ENCODE data around the gene MED1. TPM values are rescaled to one million over a fixed set of nuclear protein-coding genes. Genes with fewer than 3 reads are reported as not detected.
"Not testable (repeated sequence)": the region's sequence is repeated elsewhere in the genome, so short reads cannot be mapped to it uniquely, and the experiment has no call there.

The MED1 gene
- total RNA-seq, 1 experiment from 2014 or later: 41.4 TPM

DNA sequence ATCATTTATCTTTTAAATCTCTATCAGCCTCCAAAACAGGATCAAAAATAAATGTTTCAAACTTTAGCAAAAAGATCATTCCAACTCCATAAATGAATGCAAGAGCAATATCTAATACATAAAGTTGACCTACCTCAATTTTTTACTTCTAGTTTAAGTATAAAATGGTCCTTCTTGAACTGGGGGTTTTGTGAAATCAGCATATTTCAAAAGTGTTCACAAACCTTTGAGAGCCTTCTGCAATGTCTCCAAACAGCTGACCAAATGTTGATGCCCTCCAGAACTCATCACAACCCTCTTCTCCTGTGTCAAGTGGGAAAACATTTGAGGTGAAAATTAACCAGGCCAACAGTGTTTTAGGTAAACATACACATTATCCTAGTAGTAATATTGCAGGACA, 7.7 kb downstream of the MED1 start:
- CTCF ChIA-PET: no interaction called here

DNA sequence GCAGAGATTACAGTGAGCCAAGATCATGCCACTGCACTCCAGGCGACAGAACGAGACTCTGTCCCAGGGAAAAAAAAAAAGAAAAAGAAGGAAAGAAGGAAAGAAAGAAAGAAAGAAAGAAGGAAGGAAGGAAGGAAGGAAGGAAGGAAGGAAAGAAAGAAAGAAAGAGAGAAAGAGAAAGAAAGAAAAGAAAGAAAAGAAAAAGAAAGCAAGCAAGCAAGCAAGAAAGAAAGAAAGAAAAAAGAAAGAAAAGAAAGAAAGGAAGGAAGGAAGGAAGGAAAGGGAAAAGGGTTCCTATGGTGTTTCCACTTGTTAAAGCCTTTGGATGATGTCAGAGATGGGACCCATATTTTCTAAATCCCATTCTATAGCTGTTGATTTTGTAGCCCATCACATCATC, 11.2 kb downstream of the MED1 start:
- in situ Hi-C loops (cut with HindIII; ENCODE audit: low pct_unique_long_range_greater_than_20kb, low sequenced_read_pairs); H3K4me3 ChIP-seq (ENCODE audit: low read depth in 2 of 2, low read length in 2 of 2); H3K4me1 ChIP-seq (ENCODE audit: control insufficient read depth, insufficient read depth, low read length); intact Hi-C loops (cut with micrococcal nuclease; ENCODE audit: unreplicated experiment); BruUV-seq (replicated peaks); H3K27ac ChIP-seq (ENCODE audit: low read length); H3K9me3 ChIP-seq (ENCODE audit: control insufficient read depth, insufficient read depth, low read depth, low read length); ATAC-seq; DNase-seq (ENCODE audit: low read depth, low spot score); H3K27me3 ChIP-seq (ENCODE audit: control insufficient read depth, insufficient read depth, low read length); POLR2A ChIA-PET: not testable (repeated sequence)
- CTCF ChIA-PET: interaction anchor here (0.7 kb wide), 1 partner anchor 594 kb away, joined by 11 read pairs; no protein-coding TSS in a partner anchor
- H3K36me3 ChIP-seq (ENCODE audit: control insufficient read depth, insufficient read depth, low read length): peaks cover 21% of the 10 kb centered on the region

More for the DNA sequence above, 7.7 kb downstream of the MED1 start:
- Histone ChIP-seq H3K9me3 (ENCODE audit: control insufficient read depth, insufficient read depth, low read depth, low read length) (no peaks in the 10 kb centered on the region), H3K4me3 (ENCODE audit: low read depth in 2 of 2, low read length in 2 of 2) (no peak overlapping the region), H3K27ac (ENCODE audit: low read length) (no peak overlapping the region), H3K27me3 (ENCODE audit: control insufficient read depth, insufficient read depth, low read length) (no peaks in the 10 kb centered on the region), H3K4me1 (ENCODE audit: control insufficient read depth, insufficient read depth, low read length) (no peaks in the 10 kb centered on the region), H3K36me3 (ENCODE audit: control insufficient read depth, insufficient read depth, low read length) (peaks cover 25% of the 10 kb centered on the region)
- DNase-seq (ENCODE audit: low read depth, low spot score) (no peak), ATAC-seq (no peak)
- intact Hi-C loops (cut with micrococcal nuclease; ENCODE audit: unreplicated experiment): no loop called here
- no TSS peak for BruUV-seq (replicated peaks)
- in situ Hi-C loops (cut with HindIII; ENCODE audit: low pct_unique_long_range_greater_than_20kb, low sequenced_read_pairs): no loop called here
- no peak for TF ChIP-seq POLR2AphosphoS5 (IDR thresholded peaks at IDR 0.05; ENCODE audit: low read depth, low read length)
- TF ChIP-seq, protein P1, sequence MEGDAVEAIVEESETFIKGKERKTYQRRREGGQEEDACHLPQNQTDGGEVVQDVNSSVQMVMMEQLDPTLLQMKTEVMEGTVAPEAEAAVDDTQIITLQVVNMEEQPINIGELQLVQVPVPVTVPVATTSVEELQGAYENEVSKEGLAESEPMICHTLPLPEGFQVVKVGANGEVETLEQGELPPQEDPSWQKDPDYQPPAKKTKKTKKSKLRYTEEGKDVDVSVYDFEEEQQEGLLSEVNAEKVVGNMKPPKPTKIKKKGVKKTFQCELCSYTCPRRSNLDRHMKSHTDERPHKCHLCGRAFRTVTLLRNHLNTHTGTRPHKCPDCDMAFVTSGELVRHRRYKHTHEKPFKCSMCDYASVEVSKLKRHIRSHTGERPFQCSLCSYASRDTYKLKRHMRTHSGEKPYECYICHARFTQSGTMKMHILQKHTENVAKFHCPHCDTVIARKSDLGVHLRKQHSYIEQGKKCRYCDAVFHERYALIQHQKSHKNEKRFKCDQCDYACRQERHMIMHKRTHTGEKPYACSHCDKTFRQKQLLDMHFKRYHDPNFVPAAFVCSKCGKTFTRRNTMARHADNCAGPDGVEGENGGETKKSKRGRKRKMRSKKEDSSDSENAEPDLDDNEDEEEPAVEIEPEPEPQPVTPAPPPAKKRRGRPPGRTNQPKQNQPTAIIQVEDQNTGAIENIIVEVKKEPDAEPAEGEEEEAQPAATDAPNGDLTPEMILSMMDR (IDR thresholded peaks at IDR 0.05): no peak
- no peak for TF ChIP-seq TCF7L2 (IDR thresholded peaks at IDR 0.05; ENCODE audit: low read depth, low read length)
- TF ChIP-seq SIN3A (IDR thresholded peaks at IDR 0.05; ENCODE audit: borderline replicate concordance, insufficient read depth, low read depth, low read length): no peak
- TF ChIP-seq, protein P2, sequence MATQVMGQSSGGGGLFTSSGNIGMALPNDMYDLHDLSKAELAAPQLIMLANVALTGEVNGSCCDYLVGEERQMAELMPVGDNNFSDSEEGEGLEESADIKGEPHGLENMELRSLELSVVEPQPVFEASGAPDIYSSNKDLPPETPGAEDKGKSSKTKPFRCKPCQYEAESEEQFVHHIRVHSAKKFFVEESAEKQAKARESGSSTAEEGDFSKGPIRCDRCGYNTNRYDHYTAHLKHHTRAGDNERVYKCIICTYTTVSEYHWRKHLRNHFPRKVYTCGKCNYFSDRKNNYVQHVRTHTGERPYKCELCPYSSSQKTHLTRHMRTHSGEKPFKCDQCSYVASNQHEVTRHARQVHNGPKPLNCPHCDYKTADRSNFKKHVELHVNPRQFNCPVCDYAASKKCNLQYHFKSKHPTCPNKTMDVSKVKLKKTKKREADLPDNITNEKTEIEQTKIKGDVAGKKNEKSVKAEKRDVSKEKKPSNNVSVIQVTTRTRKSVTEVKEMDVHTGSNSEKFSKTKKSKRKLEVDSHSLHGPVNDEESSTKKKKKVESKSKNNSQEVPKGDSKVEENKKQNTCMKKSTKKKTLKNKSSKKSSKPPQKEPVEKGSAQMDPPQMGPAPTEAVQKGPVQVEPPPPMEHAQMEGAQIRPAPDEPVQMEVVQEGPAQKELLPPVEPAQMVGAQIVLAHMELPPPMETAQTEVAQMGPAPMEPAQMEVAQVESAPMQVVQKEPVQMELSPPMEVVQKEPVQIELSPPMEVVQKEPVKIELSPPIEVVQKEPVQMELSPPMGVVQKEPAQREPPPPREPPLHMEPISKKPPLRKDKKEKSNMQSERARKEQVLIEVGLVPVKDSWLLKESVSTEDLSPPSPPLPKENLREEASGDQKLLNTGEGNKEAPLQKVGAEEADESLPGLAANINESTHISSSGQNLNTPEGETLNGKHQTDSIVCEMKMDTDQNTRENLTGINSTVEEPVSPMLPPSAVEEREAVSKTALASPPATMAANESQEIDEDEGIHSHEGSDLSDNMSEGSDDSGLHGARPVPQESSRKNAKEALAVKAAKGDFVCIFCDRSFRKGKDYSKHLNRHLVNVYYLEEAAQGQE (IDR thresholded peaks at IDR 0.05; ENCODE audit: insufficient read depth in 1 of 2, low read depth in 2 of 2, low read length in 1 of 2): no peak
- POLR2A ChIA-PET: interaction anchor here (0.5 to 0.7 kb wide), 2 partner anchors 18 to 248 kb away, joined by 3 to 9 read pairs; partner anchors contain the start of gene CDK12

DNA sequence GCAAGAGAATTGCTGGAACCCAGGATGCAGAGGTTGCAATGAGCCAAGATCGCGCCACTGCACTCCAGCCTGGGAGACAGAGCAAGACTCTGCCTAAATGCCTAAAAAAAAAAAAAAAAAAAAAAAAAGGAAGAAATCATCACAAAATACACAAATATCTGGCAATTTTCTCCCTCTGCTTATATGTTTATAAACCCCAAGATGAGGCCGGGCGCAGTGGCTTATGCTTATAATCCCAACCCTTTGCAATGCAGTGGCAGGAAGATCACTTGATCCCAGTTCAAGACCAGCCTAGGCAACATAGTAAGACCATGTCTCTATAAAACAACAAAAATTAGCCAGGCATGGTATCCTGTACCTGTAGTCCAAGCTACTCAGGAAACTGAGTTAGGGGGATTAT, 21.5 kb downstream of the MED1 start:
- Histone ChIP-seq H3K4me1 (ENCODE audit: control insufficient read depth, insufficient read depth, low read length) (no peaks in the 10 kb centered on the region), H3K36me3 (ENCODE audit: control insufficient read depth, insufficient read depth, low read length) (peaks cover 3% of the 10 kb centered on the region; the same call in 1 of the 2 replicates), H3K4me3 (ENCODE audit: low read depth in 2 of 2, low read length in 2 of 2) (no peak overlapping the region), H3K27ac (ENCODE audit: low read length) (no peak overlapping the region), H3K27me3 (ENCODE audit: control insufficient read depth, insufficient read depth, low read length) (no peaks in the 10 kb centered on the region), H3K9me3 (ENCODE audit: control insufficient read depth, insufficient read depth, low read depth, low read length) (no peaks in the 10 kb centered on the region)
- ChIA-PET CTCF (no interaction called here), POLR2A (no interaction called here)
- TF ChIP-seq POLR2AphosphoS5 (IDR thresholded peaks at IDR 0.05; ENCODE audit: low read depth, low read length) (no peak), TCF7L2 (IDR thresholded peaks at IDR 0.05; ENCODE audit: low read depth, low read length) (no peak), SIN3A (IDR thresholded peaks at IDR 0.05; ENCODE audit: borderline replicate concordance, insufficient read depth, low read depth, low read length) (no peak)
- TF ChIP-seq, protein P1 (IDR thresholded peaks at IDR 0.05): no peak
- TF ChIP-seq, protein P2 (IDR thresholded peaks at IDR 0.05; ENCODE audit: insufficient read depth in 1 of 2, low read depth in 2 of 2, low read length in 1 of 2): no peak
- no peak for DNase-seq (ENCODE audit: low read depth, low spot score)
- in situ Hi-C loops (cut with HindIII; ENCODE audit: low pct_unique_long_range_greater_than_20kb, low sequenced_read_pairs) (no loop called here), intact Hi-C loops (cut with micrococcal nuclease; ENCODE audit: unreplicated experiment) (no loop called here)
- no TSS peak for BruUV-seq (replicated peaks)
- no peak for ATAC-seq

Data from Panc1 (cell line).